GM21717 (cell line): ENCODE data around the gene APBA1.
"Not testable (repeated sequence)": the region's sequence is repeated elsewhere in the genome, so short reads cannot be mapped to it uniquely, and the experiment has no call there.

Source experiments
- ATAC-seq: cut with Tn5 transposase; IDR thresholded peaks from one replicate; pipeline ENCODE4 v1.9.1; 2021; ENCODE audit warnings: mild to moderate bottlenecking, moderate library complexity; ENCODE audit not compliant: unreplicated experiment

APBA1 gene

GRCh38 chr9:69609156-69609555, 63.0 kb downstream of the APBA1 start:
- no peak for ATAC-seq

DNA sequence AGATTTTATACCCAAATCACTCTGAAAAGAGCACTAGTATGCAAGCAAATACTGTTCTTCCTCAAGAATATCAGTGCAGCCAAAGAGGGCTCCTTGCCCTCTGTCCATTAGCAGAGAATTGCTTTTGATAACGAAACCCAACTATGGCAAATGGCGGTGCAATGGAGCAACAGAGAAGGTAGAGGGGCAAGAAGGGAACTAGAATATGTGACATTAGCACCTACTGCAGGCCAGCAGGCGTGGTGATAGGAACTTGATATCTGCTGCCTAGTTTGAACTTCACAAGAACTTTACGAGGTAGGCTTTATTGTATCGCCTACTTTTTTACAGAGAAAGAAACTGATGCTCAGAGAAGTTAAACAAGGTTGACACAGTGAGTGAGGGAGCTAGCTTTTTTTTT, 66.1 kb downstream of the APBA1 start:
- no peak for ATAC-seq

DNA sequence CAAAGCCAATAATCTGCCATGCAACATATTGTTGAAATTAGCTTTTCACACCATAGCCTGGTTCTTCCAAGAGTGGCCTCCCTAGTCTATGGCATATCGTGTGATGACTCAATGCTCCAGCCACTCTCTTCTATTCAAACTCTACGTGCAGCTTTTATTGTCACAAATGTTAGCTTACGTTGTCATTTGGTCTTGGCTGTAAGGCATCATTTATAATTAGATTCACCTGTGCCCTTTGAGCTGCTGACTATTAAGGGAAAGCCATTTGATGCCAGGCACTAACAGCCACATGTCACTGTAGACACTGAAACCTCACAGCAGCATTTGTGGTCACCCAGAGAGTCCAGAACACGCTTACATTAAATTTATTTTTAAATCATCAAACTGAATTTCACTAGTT, 66.8 kb downstream of the APBA1 start:
- no peak for ATAC-seq

DNA sequence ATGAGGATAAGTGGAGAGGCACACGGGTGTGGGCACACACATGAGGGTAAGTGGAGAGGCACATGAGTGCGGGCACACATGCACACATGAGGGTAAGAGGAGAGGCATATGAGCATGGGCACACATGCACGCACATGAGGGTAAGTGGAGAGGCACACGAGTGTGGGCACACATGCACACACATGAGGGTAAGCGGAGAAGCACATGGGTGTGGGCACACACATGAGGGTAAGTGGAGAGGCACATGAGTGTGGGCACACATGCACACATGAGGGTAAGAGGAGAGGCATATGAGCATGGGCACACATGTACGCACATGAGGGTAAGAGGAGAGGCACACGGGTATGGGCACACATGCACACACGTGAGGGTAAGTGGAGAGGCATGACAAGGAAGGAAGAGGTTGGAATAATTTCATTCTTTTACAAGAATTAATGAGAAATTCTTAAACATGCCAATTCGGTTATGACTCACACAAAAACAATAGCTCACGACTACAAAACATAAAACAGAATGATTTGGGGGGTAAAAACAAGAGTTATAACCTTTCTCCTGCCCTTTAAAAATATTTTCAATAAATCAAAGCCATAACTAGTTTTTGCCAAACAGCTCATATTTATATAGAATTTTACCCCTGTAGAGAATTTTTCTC, 67.5 kb downstream of the APBA1 start:
- ATAC-seq: no peak

GRCh38 chr9:69603656-69604055, 68.5 kb downstream of the APBA1 start:
- ATAC-seq: no peak

GRCh38 chr9:69602773-69603172, 69.4 kb downstream of the APBA1 start:
- ATAC-seq: no peak

DNA sequence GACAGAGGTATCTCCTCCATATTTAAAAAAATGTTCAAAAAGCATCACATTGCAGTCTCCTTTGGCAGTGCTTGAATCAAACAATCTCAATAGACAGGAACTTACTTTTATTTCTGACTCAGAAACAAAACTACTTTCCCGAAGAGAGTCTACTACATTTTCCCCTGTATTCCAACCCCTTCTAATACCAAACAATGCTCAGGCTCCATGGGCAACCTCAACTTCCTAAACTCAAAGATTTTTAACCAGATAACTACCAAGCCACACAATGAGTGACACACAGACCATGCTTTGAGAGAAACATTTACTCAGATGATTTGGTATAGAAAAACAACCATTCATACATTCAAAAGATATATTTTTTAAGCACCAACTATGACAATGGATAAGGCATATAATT, 70.5 kb downstream of the APBA1 start:
- no peak for ATAC-seq

GRCh38 chr9:69600314-69601047, 71.7 kb downstream of the APBA1 start:
- ATAC-seq: no peak

GRCh38 chr9:69599232-69599971, 72.8 kb downstream of the APBA1 start:
- no peak for ATAC-seq

GRCh38 chr9:69596906-69597305, 75.3 kb downstream of the APBA1 start:
- not testable (repeated sequence) for ATAC-seq

DNA sequence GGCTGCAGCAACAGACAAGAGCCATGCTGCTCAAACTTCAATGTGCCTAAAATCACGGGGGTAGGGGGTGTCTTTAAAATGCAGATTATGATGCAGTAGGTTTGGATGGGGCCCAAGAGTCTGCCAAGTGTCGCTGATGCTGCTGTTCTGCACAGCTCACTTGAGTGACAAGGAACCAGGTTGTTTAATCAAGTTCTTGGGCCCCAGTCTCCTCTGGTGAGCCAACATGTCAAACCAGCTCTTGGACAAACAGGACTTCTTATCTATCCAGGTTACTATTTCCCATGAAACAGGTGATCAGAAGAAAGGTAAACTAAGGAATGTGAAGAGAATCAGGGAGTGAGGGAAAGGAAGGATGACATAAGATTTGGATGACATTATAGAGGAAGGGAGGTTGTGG, 78.0 kb downstream of the APBA1 start:
- ATAC-seq: no peak

DNA sequence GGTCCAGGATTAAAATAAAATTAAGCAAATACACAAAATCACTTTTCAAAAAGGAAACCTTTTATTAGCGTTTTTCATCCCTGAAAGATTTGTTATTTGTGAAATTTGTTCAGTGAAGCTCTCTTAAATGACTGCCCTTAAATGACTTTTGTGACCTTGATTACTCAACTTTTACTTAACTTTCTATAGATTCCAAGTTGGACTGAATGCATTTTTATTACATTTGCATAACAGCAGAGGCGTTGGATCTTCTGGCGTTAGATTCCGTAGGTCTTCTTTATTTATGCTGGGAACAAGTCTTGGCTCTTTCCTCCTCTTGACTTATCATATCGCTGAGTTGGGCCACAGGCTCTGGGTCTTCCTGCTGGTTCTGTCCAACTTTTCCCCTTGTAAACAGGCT, 78.4 kb downstream of the APBA1 start:
- no peak for ATAC-seq

GRCh38 chr9:69593301-69593700, 78.9 kb downstream of the APBA1 start:
- ATAC-seq: no peak

DNA sequence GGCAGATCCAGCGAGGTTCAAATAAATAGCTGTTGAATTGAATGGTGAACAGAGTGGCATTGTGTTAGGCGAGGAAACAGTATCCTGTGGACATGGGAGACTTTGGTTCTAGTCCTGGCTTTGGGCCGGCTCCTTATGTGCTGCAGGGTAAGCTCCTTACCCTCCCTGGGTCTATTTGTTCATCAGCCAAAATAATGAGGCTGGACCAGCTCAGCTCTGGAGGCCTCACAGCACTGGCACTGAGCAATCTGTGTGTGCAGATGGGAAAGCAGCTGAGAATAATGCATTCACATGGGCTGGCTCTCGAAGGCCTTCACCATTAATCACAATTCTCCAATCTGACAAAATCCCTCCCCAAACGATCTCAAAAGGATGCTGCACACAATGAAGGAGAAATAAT, 81.9 kb downstream of the APBA1 start:
- ATAC-seq: no peak

DNA sequence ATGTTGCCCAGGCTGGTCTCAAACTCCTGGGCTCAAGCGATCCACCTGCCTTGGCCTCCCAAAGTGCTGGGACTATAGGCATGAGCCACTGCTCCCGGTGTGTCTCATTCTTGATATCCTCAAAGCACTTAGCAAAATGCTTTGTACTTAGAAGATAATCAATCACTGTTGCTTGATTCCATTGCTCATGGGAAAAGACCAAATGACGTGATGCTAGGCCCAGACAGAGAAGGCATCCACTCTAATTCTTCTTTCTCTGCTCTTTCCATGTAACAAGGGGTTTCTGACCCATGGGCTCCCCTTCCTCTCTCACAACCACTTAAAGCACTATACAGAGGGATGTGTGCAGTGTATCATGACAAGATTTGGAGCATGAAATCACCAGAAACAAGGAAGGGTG, 83.0 kb downstream of the APBA1 start:
- ATAC-seq: no peak

DNA sequence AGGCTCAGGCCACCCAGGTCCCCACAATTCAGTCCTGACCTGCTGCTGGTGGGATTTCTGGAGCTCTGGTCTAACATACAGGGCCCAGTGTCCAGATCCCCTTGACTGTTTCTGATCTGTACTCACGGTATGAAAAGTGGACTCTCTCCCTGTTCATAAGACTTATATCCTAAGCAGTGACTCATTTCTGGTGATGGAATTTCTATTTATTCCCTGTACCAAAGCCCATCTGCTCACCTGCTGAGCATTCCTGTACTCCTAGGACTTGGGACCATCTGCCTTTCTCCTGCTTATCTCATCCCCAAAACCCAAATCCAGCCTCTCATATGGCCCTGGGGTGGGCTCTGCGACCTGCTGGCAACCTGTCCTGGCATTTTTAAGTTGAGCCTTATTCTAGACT, 86.6 kb downstream of the APBA1 start:
- no peak for ATAC-seq

DNA sequence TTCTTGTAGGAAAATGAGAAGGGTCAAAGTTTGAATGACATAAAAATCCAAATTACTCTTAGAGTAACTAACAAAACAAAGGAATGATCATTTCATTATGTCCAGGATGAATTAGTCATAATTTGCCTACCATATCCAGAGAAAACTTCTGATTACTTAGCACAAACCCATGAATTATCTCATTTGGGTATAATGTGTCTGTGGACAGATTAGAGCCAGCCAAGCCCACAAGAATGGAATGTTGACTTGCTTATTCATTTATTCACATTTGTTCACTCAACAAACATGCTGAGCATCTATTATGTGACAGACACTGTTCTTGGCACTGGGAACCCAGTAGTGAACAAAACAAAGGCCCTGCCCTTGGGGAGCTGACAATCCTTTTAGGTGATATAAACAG, 87.4 kb downstream of the APBA1 start:
- no peak for ATAC-seq

DNA sequence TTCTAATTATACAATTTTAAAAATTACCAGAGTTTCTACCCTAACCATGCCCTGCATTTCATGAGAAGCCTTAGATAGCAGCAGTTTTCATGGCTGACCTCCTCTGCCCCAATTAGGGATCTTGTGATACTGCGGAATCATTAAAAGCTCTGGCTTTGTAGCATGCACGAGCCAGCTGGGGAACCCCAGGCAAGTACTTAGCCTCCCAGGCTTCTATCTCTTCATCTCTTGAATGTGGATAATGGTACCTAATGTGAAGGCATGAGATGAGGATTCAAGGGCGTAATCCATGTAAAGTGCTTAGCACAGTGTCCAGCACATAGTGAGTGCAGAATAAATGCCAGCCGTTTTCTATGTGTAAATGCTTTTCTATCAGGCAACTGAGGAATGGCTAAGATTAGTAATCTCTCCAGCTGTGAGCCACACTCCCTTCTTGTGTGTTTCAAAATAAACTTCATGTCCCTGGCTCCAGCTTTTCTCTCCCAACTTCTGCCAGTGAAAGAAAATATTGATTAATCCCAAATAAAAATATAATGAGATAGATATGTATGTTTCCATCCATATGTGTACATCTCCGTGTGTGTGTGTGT, 88.4 kb downstream of the APBA1 start:
- no peak for ATAC-seq

DNA sequence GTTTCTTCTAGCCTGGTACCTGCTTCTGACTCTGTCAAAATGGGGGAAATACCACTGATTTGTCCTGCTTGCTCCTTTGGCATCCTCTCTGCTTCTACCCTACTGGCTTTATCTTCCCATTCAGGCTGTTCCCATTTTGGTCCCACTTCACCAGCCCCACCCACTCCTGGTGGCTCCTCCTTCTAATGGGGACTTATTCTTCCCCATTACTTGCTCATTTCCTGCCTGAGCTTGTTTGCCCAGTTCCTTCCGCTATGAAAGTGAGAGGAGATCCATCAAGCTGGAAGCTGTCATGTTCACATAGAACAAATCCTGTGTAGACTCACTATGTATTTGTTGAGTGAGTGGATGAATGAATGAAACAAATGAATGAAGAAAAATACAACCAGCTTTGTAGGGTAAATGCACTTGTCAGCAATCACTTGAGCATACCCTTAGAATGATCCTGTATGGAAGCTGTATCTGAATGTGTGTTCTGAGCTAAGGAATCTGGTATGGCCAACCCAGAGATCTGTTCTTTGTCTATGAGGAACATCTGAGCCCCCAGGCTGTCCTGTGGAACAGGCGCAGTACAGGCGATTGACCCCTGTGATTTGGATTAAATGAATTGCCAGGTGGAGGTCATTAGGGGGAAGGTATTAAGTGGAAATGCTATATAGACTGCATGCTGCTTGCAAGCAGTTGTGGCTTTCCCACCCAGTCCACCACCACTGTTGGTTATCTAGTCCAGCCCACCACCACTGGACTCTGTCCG, 89.5 kb downstream of the APBA1 start:
- no peak for ATAC-seq

GRCh38 chr9:69582018-69582417, 90.2 kb downstream of the APBA1 start:
- ATAC-seq: no peak
